ENCODE results near the gene KLHL12.
"Not testable (repeated sequence)": the region's sequence is repeated elsewhere in the genome, so short reads cannot be mapped to it uniquely, and the experiment has no call there.

Gene KLHL12

DNA sequence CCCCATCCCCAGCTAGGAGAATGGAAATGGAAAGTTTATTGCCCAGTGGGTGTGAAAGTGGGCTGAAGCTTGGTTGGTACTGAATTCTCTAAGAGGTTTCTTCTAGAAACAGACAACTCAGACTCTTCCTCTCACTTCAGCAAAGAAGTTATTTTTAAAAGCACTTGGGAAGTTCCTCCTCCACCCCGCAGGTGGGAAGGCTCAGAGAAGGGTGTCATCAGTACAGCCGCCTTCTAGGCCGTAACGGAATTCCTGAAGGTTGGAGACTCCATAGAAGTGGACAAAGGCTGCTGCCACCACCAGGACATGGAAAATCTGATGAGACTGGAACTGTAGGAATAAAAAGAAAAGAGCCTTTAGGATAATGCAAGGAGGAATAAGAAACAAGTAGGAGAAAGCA lies 14.3 kb upstream of the KLHL12 start:
- DNase-seq (ENCODE audit: extremely low spot score): no peak
- POLR2A ChIA-PET: no interaction called here
- no peak for TF ChIP-seq CTCF (IDR thresholded peaks at IDR 0.05; ENCODE audit: control extremely low read depth, extremely low read depth, low read depth, missing control alignments)
- CTCF ChIA-PET: interaction anchor here (2.0 kb wide), 1 partner anchor 13 kb away, joined by 4 read pairs; no protein-coding TSS in a partner anchor

DNA sequence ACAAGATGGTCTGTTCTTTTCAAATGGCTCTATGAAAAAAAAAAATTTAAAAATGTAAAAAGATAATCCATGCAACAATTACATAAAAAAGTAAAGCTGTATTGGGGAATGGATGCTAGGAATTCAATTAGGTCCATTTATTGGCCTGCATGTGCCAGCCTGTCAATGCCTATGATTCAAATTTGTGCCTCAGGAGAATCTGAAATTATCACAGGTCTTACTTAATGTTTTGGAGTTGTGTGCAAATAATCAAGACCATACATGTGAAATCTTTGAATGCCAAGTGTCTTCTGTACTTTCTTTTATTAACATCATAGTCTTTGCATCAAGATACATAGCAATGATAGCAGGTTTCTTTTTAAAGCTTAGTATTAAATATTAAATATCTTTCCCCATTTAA lies 13.5 kb upstream of the KLHL12 start:
- CTCF ChIA-PET: interaction anchor here (2.0 kb wide), 1 partner anchor 14 kb away, joined by 4 read pairs; no protein-coding TSS in a partner anchor

DNA sequence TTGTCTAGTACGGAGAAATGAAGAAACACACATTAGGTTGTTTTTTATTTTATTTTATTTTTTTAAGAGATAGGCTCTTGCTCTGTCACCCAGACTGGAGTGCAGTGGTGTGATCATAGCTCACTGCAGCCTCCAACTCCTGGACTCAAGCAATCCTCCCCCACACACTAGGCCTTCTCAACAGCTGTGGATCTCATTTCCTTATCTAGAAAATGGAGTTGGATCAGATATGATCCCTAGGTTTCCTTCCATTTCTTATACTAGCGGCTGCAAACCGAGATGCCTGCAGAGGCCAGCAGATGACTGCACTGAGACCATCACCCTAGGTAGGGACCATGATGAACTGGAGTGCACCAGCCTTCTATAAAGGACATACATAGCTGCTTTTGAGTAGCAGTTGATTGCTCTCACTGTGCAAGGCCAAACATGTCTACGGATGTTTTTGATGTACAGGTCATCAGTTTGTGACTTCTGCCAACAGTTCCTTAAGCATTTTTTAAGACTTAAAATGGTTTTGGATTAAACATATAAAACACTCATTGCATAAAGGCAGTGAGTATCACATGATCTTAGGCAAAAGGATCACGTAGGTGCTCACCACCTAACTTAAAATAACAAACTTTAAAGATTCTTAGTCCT lies 11.4 kb upstream of the KLHL12 start:
- no peak for TF ChIP-seq CTCF (IDR thresholded peaks at IDR 0.05; ENCODE audit: control extremely low read depth, extremely low read depth, low read depth, missing control alignments)
- ChIA-PET CTCF (no interaction called here), POLR2A (no interaction called here)
- no peak for DNase-seq (ENCODE audit: extremely low spot score)

More for the DNA sequence above, 13.5 kb upstream of the KLHL12 start:
- POLR2A ChIA-PET: no interaction called here
- no peak for DNase-seq (ENCODE audit: extremely low spot score)
- TF ChIP-seq CTCF (IDR thresholded peaks at IDR 0.05; ENCODE audit: control extremely low read depth, extremely low read depth, low read depth, missing control alignments): no peak

GRCh38 chr1:202936409-202936808 lies 9.4 kb upstream of the KLHL12 start:
- DNase-seq (ENCODE audit: extremely low spot score); CTCF ChIA-PET; POLR2A ChIA-PET: not testable (repeated sequence)

GRCh38 chr1:202935844-202936243 lies 8.8 kb upstream of the KLHL12 start:
- ChIA-PET CTCF (no interaction called here), POLR2A (no interaction called here)
- TF ChIP-seq CTCF (IDR thresholded peaks at IDR 0.05; ENCODE audit: control extremely low read depth, extremely low read depth, low read depth, missing control alignments): no peak
- no peak for DNase-seq (ENCODE audit: extremely low spot score)

- ChIA-PET POLR2A (no interaction called here), CTCF (interaction anchor here (1.1 kb wide), 1 partner anchor 9 kb away, joined by 3 read pairs; no protein-coding TSS in a partner anchor)
- TF ChIP-seq CTCF (IDR thresholded peaks at IDR 0.05; ENCODE audit: control extremely low read depth, extremely low read depth, low read depth, missing control alignments): no peak
- DNase-seq (ENCODE audit: extremely low spot score): no peak
Observed at GRCh38 chr1:202934755-202935154, 7.7 kb upstream of the KLHL12 start.

- CTCF ChIA-PET: no interaction called here
- POLR2A ChIA-PET: no interaction called here
- DNase-seq (ENCODE audit: extremely low spot score): no peak
- TF ChIP-seq CTCF (IDR thresholded peaks at IDR 0.05; ENCODE audit: control extremely low read depth, extremely low read depth, low read depth, missing control alignments): no peak
Observed at GRCh38 chr1:202932476-202932875, 5.4 kb upstream of the KLHL12 start.

Data from GM10248 (cell line).